GM12892 (cell line): ENCODE measurements around the gene LPIN1.

Experiments
- POLR2A ChIP-seq: IDR thresholded peaks from 2 replicates; pipeline ENCODE4 v1.6.1; 2011; ENCODE audit warnings: low read depth, low read length, control low read depth
- POLR2AphosphoS5 ChIP-seq: IDR thresholded peaks from 2 replicates; pipeline ENCODE4 v1.6.1; 2011; ENCODE audit warnings: low read depth, low read length, control low read depth
- TAF1 ChIP-seq: IDR thresholded peaks from 2 replicates; pipeline ENCODE4 v1.6.1; 2011; ENCODE audit warnings: low read depth, mild to moderate bottlenecking, control low read depth, low read length, borderline replicate concordance

- TF ChIP-seq POLR2A (no peak), TAF1 (no peak), POLR2AphosphoS5 (no peak)
Observed at GRCh38 chr2:11774600-11774999, 28.2 kb downstream of the LPIN1 start.
